ENCODE data around the gene GPR141.

The GPR141 gene

DNA sequence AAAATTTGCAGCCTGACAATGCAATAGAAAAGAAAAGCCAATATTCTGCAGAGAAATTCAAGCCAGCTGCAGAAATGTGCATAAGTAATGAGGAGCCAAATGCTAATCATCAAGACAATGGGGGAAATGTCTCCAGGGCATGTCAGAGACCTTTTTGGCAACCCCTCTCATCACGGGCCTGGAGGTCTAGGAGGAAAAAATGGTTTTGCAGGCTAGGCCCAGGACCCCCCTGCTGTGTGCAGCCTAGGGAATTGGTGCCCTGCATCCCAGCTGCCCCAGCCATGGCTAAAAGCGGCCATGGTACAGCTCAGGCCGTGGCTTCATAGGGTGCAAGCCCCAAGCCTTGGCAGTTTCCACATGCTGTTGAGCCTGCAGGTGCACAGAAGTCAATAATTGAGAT is 92.4 kb downstream of the GPR141 start:
- in situ Hi-C loops (cut with HindIII; ENCODE audit: low sequenced_read_pairs) = no loop called here

DNA sequence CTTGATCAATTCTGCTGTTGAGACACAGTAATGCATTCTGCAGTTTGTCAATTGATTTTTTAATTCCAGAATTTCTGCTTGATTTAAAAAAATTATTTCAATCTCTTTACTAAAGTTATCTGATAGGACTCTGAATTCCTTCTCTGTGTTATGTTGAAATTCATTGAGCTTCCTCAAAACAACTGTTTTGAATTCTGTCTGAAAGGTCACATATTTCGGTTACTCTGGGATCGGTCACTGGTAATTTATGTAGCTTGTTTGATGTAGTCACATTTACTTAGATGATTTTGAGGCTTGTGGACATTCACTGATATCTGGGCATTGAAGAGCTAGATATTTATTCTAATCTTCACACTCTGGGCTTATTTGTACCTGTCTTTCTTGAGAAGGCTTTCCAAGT is 97.6 kb downstream of the GPR141 start:
- in situ Hi-C loops (cut with HindIII; ENCODE audit: low sequenced_read_pairs) = no loop called here

DNA sequence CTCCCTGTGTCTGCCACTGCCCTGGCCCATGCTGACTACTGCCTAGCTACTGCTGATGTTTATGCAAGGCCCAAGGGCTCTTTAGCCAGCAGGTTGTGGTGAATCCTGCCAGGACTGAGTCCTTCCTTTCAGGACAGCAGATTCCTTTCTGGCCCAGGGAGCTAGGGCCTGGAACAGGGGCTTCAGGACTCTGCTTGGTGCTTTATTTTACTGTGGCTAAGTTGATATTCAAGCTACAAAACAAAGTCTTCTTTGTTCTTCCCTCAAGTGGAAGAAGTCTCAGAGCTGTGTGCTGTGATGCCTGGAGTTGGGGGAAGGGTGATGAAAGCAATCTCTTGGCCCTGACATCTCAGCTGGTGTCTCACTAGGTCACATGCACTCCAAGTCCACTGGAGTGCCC is 98.6 kb downstream of the GPR141 start:
- in situ Hi-C loops (cut with HindIII; ENCODE audit: low sequenced_read_pairs) = no loop called here

DNA sequence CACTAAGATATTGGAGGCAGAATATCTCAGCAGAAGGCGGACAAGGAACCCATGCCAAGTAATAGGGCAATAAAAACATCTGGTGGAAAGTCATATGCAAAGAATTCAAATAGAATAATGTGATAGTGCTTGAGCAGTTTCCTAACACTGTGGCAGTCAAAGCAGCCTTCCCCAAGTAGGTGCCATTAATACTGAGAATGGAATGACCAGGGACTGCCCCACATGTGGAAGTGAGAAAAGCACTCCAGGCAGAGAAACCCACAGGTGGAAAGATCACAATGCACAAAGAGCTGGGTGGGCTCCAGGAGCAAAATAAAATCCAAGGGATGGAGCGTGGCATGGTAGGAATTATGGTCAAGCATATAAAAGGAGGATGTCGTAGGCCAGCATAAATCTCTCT is 100.4 kb downstream of the GPR141 start:
- in situ Hi-C loops (cut with HindIII; ENCODE audit: low sequenced_read_pairs) = no loop called here

DNA sequence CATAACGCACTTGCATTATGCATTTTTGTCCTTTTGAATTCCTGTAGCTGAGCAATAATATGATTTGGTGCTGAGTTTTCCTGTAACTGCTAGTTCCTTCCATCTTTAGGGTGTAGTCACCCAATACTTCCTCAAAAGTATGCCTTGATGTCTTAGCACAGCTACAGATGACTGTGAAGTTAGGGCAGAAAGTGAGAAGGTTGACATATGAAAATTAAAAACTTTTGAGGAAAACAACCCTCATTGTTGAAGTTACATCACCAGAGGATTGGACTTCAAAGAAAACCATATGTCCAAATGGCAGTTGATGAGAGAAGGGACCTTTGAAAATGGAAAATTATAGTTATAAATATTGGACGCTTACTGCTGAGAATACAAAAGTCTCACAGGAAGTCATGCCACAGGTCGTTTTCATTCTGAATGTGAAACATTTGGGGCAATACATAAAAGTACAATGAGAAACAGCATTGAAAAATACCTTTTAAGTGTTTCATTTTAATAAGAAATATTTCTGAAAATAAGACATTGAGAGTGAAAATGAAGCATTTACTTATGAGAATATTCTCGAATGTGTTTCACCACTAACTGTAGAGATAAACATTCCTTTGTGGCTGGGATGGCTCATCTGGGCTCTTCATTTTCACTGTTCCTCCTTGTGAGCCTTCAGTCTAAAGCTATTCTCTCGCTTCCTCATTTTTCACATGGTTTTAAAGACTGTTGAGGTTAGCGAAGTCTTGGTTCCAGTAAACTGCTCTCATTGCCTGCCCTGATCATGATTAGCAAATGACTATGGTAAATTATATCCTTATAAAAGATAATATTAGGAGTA is 103.4 kb downstream of the GPR141 start:
- in situ Hi-C loops (cut with HindIII; ENCODE audit: low sequenced_read_pairs) = no loop called here

Data from endothelial cell of hepatic sinusoid (primary cell).